HCT116 (cell line): Measurements from ENCODE around the gene USP48. TPM values are rescaled to one million over a fixed set of nuclear protein-coding genes. Genes with fewer than 3 reads are reported as not detected.

ENCODE experiments used
- ATAC-seq: fragments of 200-7000 bp; cut with Tn5 transposase; 2 replicates; pipeline ENCODE4 v1.9.1; 2020; ENCODE audit warnings: mild to moderate bottlenecking, moderate library complexity
- BruUV-seq: library from RNA; stranded (reverse); fragments of 400-500 nt; replicated peaks from 2 replicates; lab custom pipeline; 2021; lab: Mats Ljungman, UMichigan
- CTCF ChIA-PET: fragments of 300-600 bp; sonication (Branson Sonifier 250); formaldehyde crosslinking; loops from one replicate; lab custom pipeline; 2021; ENCODE audit warnings: antibody characterized with exemption; lab: Charles Lee
- POLR2A ChIA-PET: fragments of 300-600, 350-600 bp; sonication (Branson Sonifier 250); formaldehyde crosslinking; loops from one replicate; lab custom pipeline; 2021; ENCODE audit warnings: antibody characterized with exemption; lab: Charles Lee
- RAD21 ChIA-PET, 2 experiments: fragments of 300-600 bp; sonication (Branson Sonifier 250); formaldehyde crosslinking; loops; one replicate each; lab custom pipeline; 2023; ENCODE audit warnings: low total read pairs in 2 of 2; ENCODE audit not compliant: uncharacterized antibody in 2 of 2, unreplicated experiment in 2 of 2, low non-redundant PET in 1 of 2; lab: Charles Lee
- DNase-seq: peaks from one replicate; pipeline ENCODE4 v3.0.0-alpha.2; 2010; ENCODE audit warnings: low read depth, low spot score
- H2AFZ ChIP-seq: fragments of 200-600 bp; shearing (Covaris generic), sonication (generic); 2 replicates; pipeline ENCODE4 v1.6.1; 2017; ENCODE audit warnings: low read depth, mixed run types, mixed read lengths, antibody characterized with exemption, low read length; ENCODE audit not compliant: poor library complexity, severe bottlenecking
- H3K27ac ChIP-seq: 2 replicates; pipeline ENCODE4 v1.5.1; 2012; ENCODE audit warnings: low read depth, low read length
- H3K27me3 ChIP-seq: fragments of 200-600 bp; sonication (generic); 2 replicates; pipeline ENCODE4 v1.6.1; 2016; ENCODE audit warnings: mixed run types, low read length, mixed read lengths; ENCODE audit not compliant: insufficient read depth
- H3K36me3 ChIP-seq, 2 experiments: fragments of 200-500 bp in 1 of 2; fragments of 200-600 bp in 1 of 2; sonication (Bioruptor generic) in 1 of 2; sonication (generic) in 1 of 2; 2 replicates each; pipeline versions ENCODE4 v1.5.1 to v1.6.1; 2014 to 2016; ENCODE audit warnings: low read length in 2 of 2, inconsistent platforms in 1 of 2, mixed read lengths in 1 of 2, mixed run types in 1 of 2; ENCODE audit not compliant: insufficient read depth in 2 of 2, control insufficient read depth in 1 of 2
- H3K4me1 ChIP-seq, 2 experiments: fragments of 200-600 bp in 1 of 2; sonication (generic) in 1 of 2; 2 replicates each; pipeline versions ENCODE4 v1.5.1 to v1.6.1; 2012 to 2017; ENCODE audit warnings: low read length in 2 of 2, inconsistent platforms in 1 of 2, mild to moderate bottlenecking in 1 of 2, mixed read lengths in 1 of 2, mixed run types in 1 of 2, moderate library complexity in 1 of 2; ENCODE audit not compliant: insufficient read depth in 2 of 2, control insufficient read depth in 1 of 2
- H3K4me2 ChIP-seq: fragments of 200-600 bp; sonication (generic); 2 replicates; pipeline ENCODE4 v1.6.1; 2017; ENCODE audit warnings: mixed run types, low read length, mixed read lengths
- H3K4me3 ChIP-seq, 2 experiments: fragments of 200-600 bp in 1 of 2; sonication (generic) in 1 of 2; replicated peaks in 1 of 2; 2 replicates each; pipeline ENCODE4 v1.5.1; 2011 to 2016; ENCODE audit warnings: low read length in 2 of 2, control low read depth in 1 of 2, low read depth in 1 of 2, mild to moderate bottlenecking in 1 of 2, mixed read lengths in 1 of 2, mixed run types in 1 of 2
- H3K79me2 ChIP-seq: fragments of 200-600 bp; sonication (generic); 2 replicates; pipeline ENCODE4 v1.6.1; 2017; ENCODE audit warnings: mild to moderate bottlenecking, mixed run types, low read length, moderate library complexity, mixed read lengths; ENCODE audit not compliant: insufficient read depth
- H3K9ac ChIP-seq: fragments of 200-600 bp; sonication (generic); 2 replicates; pipeline ENCODE4 v1.6.1; 2016; ENCODE audit warnings: low read length, mixed read lengths
- H3K9me2 ChIP-seq: fragments of 200-600 bp; sonication (generic), shearing (Covaris generic); 2 replicates; pipeline ENCODE4 v1.6.1; 2017; ENCODE audit warnings: mixed run types, mild to moderate bottlenecking, moderate library complexity; ENCODE audit not compliant: insufficient read depth
- H3K9me3 ChIP-seq, 2 experiments: fragments of 200-500 bp in 1 of 2; fragments of 200-600 bp in 1 of 2; sonication (Bioruptor generic) in 1 of 2; sonication (generic) in 1 of 2; 2 replicates each; pipeline ENCODE4 v1.6.1; 2014 to 2017; ENCODE audit warnings: low read length in 2 of 2, mixed read lengths in 2 of 2, inconsistent platforms in 1 of 2, low read depth in 1 of 2, mild to moderate bottlenecking in 1 of 2, mixed run types in 1 of 2, moderate library complexity in 1 of 2; ENCODE audit not compliant: control insufficient read depth in 1 of 2, insufficient read depth in 1 of 2
- H4K20me1 ChIP-seq: fragments of 200-600 bp; sonication (generic), shearing (Covaris generic); 2 replicates; pipeline ENCODE4 v1.6.1; 2017; ENCODE audit warnings: mixed run types, mild to moderate bottlenecking, moderate library complexity; ENCODE audit not compliant: insufficient read depth
- EGR1 ChIP-seq: IDR thresholded peaks from 2 replicates; pipeline ENCODE4 v1.6.1; 2012; ENCODE audit warnings: low read depth
- FOSL1 ChIP-seq: IDR thresholded peaks from 2 replicates; pipeline ENCODE4 v1.6.1; 2012; ENCODE audit warnings: low read depth
- REST ChIP-seq: IDR thresholded peaks from 2 replicates; pipeline ENCODE4 v1.6.1; 2012; ENCODE audit warnings: low read depth
- SIN3A ChIP-seq: IDR thresholded peaks from 2 replicates; pipeline ENCODE4 v1.6.1; 2012; ENCODE audit warnings: low read depth
- SRF ChIP-seq: IDR thresholded peaks from 2 replicates; pipeline ENCODE4 v1.6.1; 2012; ENCODE audit warnings: low read depth
- ZBTB33 ChIP-seq: IDR thresholded peaks from 2 replicates; pipeline ENCODE4 v1.6.1; 2011; ENCODE audit warnings: mild to moderate bottlenecking, low read length, moderate library complexity; ENCODE audit not compliant: insufficient replicate concordance; ENCODE audit errors: extremely low read depth
- ZNF274 ChIP-seq: fragments of 200-500 bp; sonication (Bioruptor generic); IDR thresholded peaks from 2 replicates; pipeline ENCODE4 v1.6.1; 2014; ENCODE audit warnings: mild to moderate bottlenecking, low read depth, low read length, inconsistent platforms
- intact Hi-C: fragments of 100-400 bp; cut with micrococcal nuclease; formaldehyde crosslinking; loops from 2 replicates; pipeline ENCODE4 v1.10.0; 2022
- total RNA-seq: library from RNA; stranded (reverse); gene quantifications from one replicate; pipeline ENCODE4 v1.2.1, GENCODE V29; 2021; ENCODE audit not compliant: unreplicated experiment

USP48 gene
- total RNA-seq, 1 experiment from 2014 or later: 54.8 TPM

GRCh38 chr1:21667348-21668231 lies 115.4 kb downstream of the USP48 start:
- Histone ChIP-seq H3K36me3 (no peaks in the 10 kb centered on the region), H3K9me2 (no peaks in the 10 kb centered on the region), H4K20me1 (no peaks in the 10 kb centered on the region), H3K9ac (no peak overlapping the region), H3K9me3 (no peaks in the 10 kb centered on the region), H3K4me3 (no peak overlapping the region), H3K4me1 (peaks cover 0 to 19% of the 10 kb centered on the region in 2 experiments; a peak in 3 of 4 replicates), H3K27ac (no peak overlapping the region), H3K79me2 (no peaks in the 10 kb centered on the region), H3K27me3 (no peaks in the 10 kb centered on the region), H3K4me2 (no peak overlapping the region), H2AFZ (no peak overlapping the region)
- POLR2A ChIA-PET: no interaction called here
- DNase-seq: no peak
- RAD21 ChIA-PET: no interaction called here
- TF ChIP-seq REST: no peak
- TF ChIP-seq FOSL1: no peak
- no peak for TF ChIP-seq SRF
- TF ChIP-seq SIN3A: no peak
- TF ChIP-seq ZNF274: no peak
- TF ChIP-seq EGR1: no peak
- no peak for TF ChIP-seq ZBTB33
- CTCF ChIA-PET: no interaction called here
- intact Hi-C loops: no loop called here
- no peak for ATAC-seq
- BruUV-seq: no TSS peak
